SJCRH30 (cell line): ENCODE data around the gene CABP4. TPM values are rescaled to one million over a fixed set of nuclear protein-coding genes. Genes with fewer than 3 reads are reported as not detected.
A peak's percentile ranks its signal among the peaks of the same experiment; 100 is the strongest.
"Not testable (repeated sequence)": the region's sequence is repeated elsewhere in the genome, so short reads cannot be mapped to it uniquely, and the experiment has no call there.

Experiments
- DNase-seq, 2 experiments: peaks; one replicate each; pipeline ENCODE4 v3.0.0-alpha.2; 2015 to 2020
- H3K27ac ChIP-seq: fragments of 250-450 bp; sonication (Bioruptor Pico); 2 replicates; pipeline ENCODE4 v1.5.1; 2020; ENCODE audit warnings: mild to moderate bottlenecking, moderate library complexity
- H3K27me3 ChIP-seq: fragments of 250-450 bp; sonication (Bioruptor Pico); 2 replicates; pipeline ENCODE4 v1.5.1; 2020; ENCODE audit warnings: mild to moderate bottlenecking, moderate library complexity
- H3K36me3 ChIP-seq: fragments of 250-450 bp; sonication (Bioruptor Pico); 2 replicates; pipeline ENCODE4 v1.5.1; 2020; ENCODE audit warnings: mild to moderate bottlenecking, moderate library complexity
- H3K4me1 ChIP-seq: fragments of 250-450 bp; sonication (Bioruptor Pico); 2 replicates; pipeline ENCODE4 v1.5.1; 2020; ENCODE audit warnings: mild to moderate bottlenecking, moderate library complexity
- H3K4me3 ChIP-seq: fragments of 250-450 bp; sonication (Bioruptor Pico); 2 replicates; pipeline ENCODE4 v1.5.1; 2020; ENCODE audit warnings: mild to moderate bottlenecking, moderate library complexity
- H3K9me3 ChIP-seq: fragments of 250-450 bp; sonication (Bioruptor Pico); replicated peaks from 2 replicates; pipeline ENCODE4 v1.5.1; 2020; ENCODE audit warnings: mild to moderate bottlenecking, moderate library complexity
- total RNA-seq: library from RNA; depleted of rRNA; stranded (reverse); fragments of >200 nt; shearing (Covaris generic); gene quantifications from 2 replicates; pipeline ENCODE4 v1.2.3, GENCODE V29; 2014

CABP4 gene
- total RNA-seq, 1 experiment from 2014 or later = 1.2 TPM

DNA sequence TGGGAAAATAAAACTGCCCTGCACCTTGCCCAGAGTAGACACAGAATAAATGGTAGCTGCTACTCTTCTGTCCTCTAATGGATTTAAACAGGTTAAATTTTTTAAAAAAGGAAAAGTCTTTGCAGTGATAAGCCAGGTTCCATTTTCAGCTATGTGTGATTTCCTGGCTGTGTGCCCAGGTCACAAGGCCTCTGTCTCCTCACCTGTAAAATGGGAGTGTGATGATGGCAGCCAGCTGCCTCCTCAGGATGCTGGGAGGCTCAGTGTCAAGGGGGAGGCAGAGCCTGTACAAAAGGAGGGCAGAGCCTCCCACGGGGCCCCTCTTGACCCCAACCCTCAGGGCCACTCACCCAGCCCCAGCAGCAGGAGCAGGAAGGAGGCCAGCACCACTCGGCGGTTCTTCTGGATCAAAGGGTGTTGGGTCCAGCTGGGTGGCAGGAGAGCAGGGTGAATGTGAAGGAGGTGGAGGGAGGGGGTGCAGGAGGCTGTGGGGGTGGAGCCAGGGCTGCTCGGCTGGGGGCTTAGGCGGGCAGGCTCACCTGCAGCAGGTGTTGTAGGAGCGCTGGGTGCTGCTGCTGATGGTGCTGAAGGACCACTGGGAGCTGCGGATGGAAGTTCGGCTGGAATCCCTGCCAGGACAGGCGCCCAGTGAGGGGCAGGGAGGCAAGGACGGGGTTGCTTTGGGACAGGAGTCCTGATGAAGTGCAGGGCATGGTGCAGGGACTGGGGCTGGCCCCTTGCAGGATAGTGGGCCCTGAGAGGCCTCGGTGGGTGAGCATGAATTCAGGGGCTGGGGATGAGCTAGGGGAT is 12.0 kb downstream of the CABP4 start:
- Histone ChIP-seq H3K27me3 (no peaks in the 10 kb centered on the region), H3K4me1 (no peaks in the 10 kb centered on the region), H3K4me3 (no peak overlapping the region), H3K27ac (no peak overlapping the region), H3K9me3 (no peaks in the 10 kb centered on the region), H3K36me3 (no peaks in the 10 kb centered on the region)
- no peak for DNase-seq

DNA sequence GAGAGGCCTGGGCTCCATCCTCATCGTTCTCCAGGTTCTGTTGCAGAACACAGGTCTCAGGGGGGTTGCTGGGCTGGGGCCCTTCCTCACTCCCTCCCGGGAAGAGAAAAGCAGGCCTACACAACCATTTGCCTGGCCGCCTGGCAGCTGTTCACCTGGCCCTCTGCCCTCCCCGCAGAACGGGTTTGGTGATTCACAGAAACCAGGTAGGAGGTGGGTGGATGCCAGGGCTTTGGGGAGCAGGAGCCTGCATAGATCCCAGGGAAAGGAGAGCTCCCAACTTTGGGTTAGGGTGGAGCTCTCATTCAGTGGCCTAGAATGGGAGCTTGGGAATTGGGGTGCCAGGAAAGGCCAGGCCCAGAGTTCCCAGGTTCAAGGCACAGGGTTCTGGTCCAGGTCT is 12.9 kb downstream of the CABP4 start:
- Histone ChIP-seq H3K27me3 (no peaks in the 10 kb centered on the region), H3K9me3 (no peaks in the 10 kb centered on the region), H3K36me3 (no peaks in the 10 kb centered on the region), H3K4me3 (peak overlapping the region; percentile 90), H3K27ac (no peak overlapping the region; the same call in 1 of the 2 replicates), H3K4me1 (no peaks in the 10 kb centered on the region)
- no peak for DNase-seq

DNA sequence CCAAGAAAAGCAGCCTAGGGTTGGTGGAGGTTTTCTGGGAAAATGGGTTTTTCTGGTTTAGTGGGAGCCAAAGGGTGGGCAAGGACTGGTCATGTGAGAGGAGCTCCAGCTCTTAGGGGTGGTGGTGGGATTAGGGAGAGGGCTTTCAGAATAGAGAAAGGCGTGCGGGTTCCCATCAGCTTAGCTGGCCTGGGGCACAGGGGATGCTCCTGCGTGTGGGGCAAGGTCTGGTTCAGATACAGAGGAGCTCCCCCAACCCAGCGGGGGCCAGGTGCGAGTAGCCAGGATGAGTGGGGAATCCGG is 13.3 kb downstream of the CABP4 start:
- H3K9me3 ChIP-seq = no peaks in the 10 kb centered on the region
- H3K4me3 ChIP-seq = peak overlapping the region; percentile 90
- peak overlapping the region; percentile 39; the same call in 1 of the 2 replicates for H3K27ac ChIP-seq
- H3K4me1 ChIP-seq = no peaks in the 10 kb centered on the region
- H3K36me3 ChIP-seq = no peaks in the 10 kb centered on the region
- DNase-seq = peak; percentile 26
- H3K27me3 ChIP-seq = no peaks in the 10 kb centered on the region

DNA sequence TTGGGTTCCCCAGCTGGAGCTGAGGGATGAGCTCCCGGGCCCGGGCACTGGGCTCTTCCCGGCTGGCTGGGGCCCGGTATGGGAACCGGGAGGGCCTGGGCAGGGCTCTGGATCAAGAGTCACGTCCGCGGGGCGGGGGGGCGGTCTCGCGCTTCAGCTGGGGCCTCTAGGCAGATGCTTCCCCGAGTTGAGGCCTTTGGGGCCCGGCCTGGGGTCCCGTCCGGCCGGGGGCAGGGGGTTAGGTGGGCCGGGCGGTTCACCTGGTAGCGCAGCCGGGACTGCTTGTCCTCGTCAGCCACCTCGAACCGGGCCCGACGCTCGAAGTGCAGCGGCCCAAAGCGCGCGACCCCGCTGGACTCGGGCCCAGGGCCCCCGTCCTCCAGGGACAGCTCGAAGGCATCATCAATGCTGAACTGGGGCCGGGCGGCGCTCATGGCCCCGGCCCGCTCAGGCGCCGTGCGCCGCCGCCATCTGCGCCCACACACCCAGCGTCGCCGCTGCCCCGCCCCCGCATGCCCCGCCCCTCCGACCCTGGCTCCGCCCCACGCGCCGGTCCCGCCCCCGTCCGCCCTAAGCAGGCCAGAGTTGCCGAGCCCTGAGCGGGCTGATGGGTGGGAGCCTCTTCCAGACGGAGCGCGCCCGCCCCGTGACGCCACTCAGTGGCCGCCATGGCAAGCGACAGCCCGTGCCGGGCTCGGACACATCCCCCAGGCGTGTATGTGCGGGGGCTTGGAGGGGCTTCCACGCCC is 13.8 kb downstream of the CABP4 start, which contains the start of gene TMEM134:
Gene TMEM134, minus strand, starts transcription at position 493 of the 749 bp plus-strand sequence. Its CDS starts 59 bp downstream, at position 434.
- Histone ChIP-seq H3K9me3 (no peaks in the 10 kb centered on the region), H3K4me1 (no peaks in the 10 kb centered on the region), H3K36me3 (no peaks in the 10 kb centered on the region), H3K4me3 (peak within 1 kb of the TSS; percentile 90), H3K27ac (peak within 1 kb of the TSS; percentile 39; the same call in 1 of the 2 replicates), H3K27me3 (no peaks in the 10 kb centered on the region)
- peak; percentile 90 to 92 for DNase-seq

DNA sequence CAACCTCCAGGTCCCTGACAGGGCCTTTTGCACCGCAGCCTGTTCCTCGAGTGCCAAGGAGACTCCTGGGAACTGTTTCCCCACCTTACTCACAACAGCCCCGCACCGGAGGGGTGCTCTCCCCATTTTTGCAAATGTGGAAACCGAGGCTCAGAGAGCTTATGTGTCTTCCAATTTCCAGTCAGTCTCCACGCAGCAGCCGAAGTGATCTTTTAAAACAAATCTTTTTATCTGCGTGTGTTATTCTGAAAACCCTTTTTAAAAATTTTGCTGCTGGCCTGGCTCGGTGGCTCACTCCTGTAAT is 14.3 kb downstream of the CABP4 start:
- Histone ChIP-seq H3K36me3 (no peaks in the 10 kb centered on the region), H3K9me3 (no peaks in the 10 kb centered on the region)
- no peak for DNase-seq

DNA sequence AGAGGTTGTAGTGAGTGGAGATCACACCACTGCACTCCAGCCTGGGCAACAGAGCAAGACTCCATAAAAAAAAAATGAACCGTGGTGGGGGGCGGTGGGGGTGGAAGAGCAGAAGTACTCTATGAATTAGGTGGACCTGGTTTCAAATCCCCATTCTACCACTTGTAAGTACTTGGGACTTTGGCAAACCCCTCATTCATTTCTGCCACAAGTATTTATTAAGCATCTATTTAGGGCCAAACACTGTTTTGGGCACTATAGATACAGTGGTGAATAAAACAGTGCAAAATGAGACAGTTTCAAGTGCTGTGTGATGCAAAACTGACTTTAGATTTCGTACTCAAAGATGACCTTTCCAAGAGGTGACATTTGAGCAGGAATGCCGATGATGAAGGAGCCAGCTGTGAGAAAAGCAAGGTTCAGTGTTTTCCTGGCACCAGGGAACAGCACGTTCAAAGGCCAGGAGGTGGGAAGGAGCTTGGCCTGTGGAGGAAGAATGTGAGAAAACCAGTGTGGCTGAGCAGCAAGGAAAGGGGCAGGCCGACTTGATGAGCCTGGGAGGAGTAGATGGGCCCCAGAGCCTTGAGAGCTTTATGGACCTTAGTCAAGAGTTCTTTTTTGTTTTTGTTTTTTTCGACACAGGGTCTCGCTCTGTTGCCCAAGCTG is 15.3 kb downstream of the CABP4 start:
- H3K9me3 ChIP-seq = no peaks in the 10 kb centered on the region
- no peak for DNase-seq
- H3K27me3 ChIP-seq = no peaks in the 10 kb centered on the region
- H3K27ac ChIP-seq = no peak overlapping the region
- H3K4me1 ChIP-seq = no peaks in the 10 kb centered on the region
- H3K4me3 ChIP-seq = no peak overlapping the region
- no peaks in the 10 kb centered on the region for H3K36me3 ChIP-seq

More for the DNA sequence above, 14.3 kb downstream of the CABP4 start:
- H3K4me1 ChIP-seq = no peaks in the 10 kb centered on the region
- no peak overlapping the region; the same call in 1 of the 2 replicates for H3K27ac ChIP-seq
- peak overlapping the region; percentile 90 for H3K4me3 ChIP-seq
- H3K27me3 ChIP-seq = no peaks in the 10 kb centered on the region

DNA sequence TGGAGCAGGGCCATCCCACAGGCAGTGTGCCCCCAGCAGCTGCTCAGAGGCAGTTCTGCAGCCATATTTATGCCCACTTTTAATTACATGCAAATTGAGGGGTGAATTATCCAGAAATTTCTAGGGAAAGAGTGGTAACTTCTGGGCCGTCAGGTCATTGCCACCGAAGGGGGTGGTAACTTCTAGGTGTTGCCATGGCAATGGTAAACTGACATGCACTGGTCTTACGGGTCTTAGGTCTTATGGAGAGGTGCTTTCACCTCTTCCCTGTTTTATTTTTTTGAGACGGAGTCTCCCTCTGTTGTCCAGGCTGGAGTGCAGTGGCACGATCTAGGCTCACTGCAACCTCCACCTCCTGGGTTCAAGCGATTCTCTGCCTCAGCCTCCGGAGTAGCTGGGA is 17.7 kb downstream of the CABP4 start:
- no peak for DNase-seq
- Histone ChIP-seq H3K4me3 (no peak overlapping the region), H3K4me1 (no peaks in the 10 kb centered on the region), H3K36me3 (no peaks in the 10 kb centered on the region), H3K27me3 (no peaks in the 10 kb centered on the region), H3K27ac (no peak overlapping the region), H3K9me3 (no peaks in the 10 kb centered on the region)

DNA sequence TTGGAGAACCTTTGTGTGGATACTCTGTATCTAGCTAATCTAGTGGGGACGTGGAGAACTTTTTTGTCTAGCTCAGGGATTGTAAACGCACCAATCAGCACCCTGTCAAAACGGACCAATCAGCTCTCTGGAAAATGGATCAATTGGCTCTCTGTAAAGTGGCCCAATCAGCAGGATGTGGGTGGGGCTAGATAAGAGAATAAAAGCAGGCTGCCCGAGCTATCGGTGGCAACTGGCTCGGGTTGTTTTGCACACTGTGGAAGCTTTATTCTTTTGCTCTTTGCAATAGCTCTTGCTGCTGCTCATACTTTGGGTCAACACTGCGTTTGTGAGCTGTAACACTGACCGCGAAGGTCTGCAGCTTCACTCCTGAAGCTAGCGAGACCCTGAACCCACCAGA is 21.5 kb downstream of the CABP4 start:
- H3K9me3 ChIP-seq, DNase-seq, H3K36me3 ChIP-seq, H3K4me3 ChIP-seq, H3K27me3 ChIP-seq, H3K4me1 ChIP-seq, H3K27ac ChIP-seq: not testable (repeated sequence)

DNA sequence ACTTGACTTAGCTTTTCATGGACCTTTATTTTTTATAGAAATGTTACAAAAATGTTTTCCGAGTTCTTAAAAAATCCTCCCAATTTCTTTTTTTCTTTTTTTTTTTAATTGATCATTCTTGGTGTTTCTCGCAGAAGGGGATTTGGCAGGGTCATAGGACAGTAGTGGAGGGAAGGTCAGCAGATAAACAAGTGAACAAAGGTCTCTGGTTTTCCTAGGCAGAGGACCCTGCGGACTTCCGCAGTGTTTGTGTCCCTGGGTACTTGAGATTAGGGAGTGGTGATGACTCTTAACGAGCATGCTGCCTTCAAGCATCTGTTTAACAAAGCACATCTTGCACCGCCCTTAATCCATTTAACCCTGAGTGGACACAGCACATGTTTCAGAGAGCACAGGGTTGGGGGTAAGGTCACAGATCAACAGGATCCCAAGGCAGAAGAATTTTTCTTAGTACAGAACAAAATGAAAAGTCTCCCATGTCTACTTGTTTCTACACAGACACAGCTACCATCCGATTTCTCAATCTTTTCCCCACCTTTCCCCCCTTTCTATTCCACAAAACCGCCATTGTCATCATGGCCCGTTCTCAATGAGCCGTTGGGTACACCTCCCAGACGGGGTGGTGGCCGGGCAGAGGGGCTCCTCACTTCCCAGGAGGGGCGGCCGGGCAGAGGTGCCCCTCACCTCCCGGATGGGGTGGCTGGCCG is 22.3 kb downstream of the CABP4 start:
- H3K4me1 ChIP-seq, H3K27me3 ChIP-seq, H3K36me3 ChIP-seq, H3K4me3 ChIP-seq, H3K9me3 ChIP-seq, DNase-seq, H3K27ac ChIP-seq: not testable (repeated sequence)

DNA sequence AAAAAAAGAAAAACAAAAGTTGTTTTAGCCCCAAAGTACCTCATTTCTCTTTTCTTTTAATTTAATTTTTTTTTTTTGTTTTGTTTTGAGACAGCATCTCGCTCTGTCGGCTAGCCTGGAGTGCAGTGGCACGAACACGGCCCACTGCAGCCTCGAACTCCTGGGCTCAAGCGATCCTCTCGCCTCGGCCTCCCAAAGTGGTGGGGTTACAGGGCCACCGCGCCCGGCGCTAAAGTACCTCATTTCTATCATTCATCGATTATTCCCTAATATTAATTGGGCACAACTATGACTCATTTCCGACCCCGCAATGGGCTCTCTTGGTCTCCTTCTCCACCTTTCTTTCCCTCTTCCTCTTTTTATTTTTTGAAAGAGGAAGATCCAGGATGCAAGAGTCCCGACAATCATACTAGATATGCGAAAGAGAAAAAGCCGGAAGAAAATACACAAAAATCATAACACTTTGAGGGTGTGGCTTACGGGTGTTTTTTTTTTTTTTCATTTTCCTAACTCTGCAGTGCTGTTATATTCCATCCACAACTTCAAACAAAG is 27.2 kb downstream of the CABP4 start:
- H3K9me3 ChIP-seq = no peaks in the 10 kb centered on the region
- H3K36me3 ChIP-seq = no peaks in the 10 kb centered on the region
- H3K27me3 ChIP-seq = no peaks in the 10 kb centered on the region
- DNase-seq = no peak
- peak overlapping the region; percentile 56 for H3K4me3 ChIP-seq
- no peak overlapping the region; the same call in 1 of the 2 replicates for H3K27ac ChIP-seq
- no peaks in the 10 kb centered on the region for H3K4me1 ChIP-seq

DNA sequence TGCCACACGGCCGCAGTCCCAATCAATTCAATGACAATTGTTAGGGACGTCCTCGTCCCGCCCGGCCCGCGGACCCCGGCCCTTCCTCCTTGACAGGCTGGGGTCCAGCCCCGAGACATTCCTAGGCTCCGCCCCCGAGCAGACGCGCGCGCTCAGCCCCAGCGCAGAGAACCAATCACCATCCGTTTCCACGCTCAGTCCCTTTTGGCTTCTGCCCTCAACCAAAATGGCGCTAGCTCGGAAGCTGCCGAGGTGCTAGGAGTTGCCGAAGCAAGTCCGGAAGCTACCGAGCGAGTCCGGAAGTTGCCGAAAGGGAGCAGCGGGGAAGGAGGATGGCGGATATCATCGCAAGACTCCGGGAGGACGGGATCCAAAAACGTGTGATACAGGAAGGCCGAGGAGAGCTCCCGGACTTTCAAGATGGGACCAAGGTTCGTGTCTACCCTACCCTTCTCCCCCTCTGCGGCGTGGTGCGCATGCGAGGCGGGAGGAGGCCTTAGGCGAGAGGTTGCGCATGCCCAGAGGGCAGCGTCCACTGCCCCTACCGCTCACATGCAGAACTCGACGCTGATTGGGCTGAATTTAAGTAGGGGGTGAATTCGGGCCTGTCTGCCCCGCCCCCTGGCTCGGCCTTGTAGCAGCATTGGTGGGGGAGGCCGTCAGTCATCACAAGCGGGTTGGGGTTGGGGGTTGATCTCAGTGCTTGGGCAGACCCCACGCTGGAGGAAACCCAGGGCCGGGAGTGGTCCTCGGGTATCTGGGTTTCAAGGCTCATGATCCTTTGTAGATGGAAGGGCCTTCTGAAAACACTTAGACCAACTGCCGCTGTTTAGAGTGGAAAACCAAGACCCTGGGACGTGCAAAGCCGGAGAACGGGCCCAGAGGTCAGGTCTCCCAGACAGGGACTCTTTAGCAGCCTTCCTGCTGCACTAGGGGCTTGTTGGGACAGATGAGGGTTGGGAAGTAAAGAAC is 28.0 kb downstream of the CABP4 start, which contains the start of gene AIP:
Gene AIP, plus strand, starts transcription at position 200 of the 972 bp plus-strand sequence. Its CDS starts 133 bp downstream, at position 333.
- H3K9me3 ChIP-seq = no peaks in the 10 kb centered on the region
- H3K27me3 ChIP-seq = no peaks in the 10 kb centered on the region
- peak within 1 kb of the TSS; percentile 56 for H3K4me3 ChIP-seq
- DNase-seq = peak; percentile 97 to 98
- no peaks in the 10 kb centered on the region for H3K36me3 ChIP-seq
- H3K4me1 ChIP-seq = no peaks in the 10 kb centered on the region
- H3K27ac ChIP-seq = peak within 1 kb of the TSS; percentile 45

DNA sequence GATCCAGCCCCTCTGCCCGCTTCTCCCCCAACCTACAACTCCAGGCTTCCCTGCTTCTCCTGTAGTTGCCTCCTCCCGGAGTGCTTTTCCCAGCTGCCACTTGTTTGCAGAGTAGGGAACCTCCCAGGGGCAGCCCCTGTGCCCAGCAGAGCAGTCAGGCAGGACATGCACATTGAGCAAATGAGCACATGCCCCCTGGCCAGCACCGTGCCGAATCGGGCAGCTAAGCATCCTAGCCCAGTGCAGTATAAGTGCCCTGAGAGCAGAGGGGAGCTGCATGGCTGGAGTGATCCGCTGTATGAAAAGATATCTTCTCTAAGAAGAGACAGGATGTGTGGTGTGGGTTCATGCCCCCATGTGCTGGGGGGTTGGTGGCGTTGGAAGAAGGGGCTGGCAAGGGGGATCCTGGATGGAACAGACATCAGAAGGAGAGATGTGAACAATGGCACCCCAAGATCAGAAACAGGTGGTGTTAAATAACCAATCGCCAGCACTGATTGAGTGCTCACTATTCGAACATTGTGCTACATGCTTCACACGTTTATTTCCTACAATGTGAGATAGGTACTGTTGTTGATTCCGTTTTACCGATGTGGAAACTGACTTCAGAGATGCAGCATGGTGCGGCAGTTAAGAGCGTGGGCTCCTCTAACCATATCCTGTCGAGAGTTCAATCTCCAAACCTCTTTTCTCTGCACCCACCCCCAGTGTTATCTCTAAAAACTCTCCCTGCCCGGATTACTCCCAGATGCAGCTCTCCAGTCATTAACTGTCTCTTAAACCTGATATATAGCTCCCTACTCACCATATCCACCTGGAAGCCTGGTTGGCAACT is 28.9 kb downstream of the CABP4 start:
- Histone ChIP-seq H3K4me3 (no peak overlapping the region), H3K27me3 (no peaks in the 10 kb centered on the region), H3K4me1 (no peaks in the 10 kb centered on the region), H3K36me3 (no peaks in the 10 kb centered on the region), H3K27ac (no peak overlapping the region), H3K9me3 (no peaks in the 10 kb centered on the region)
- DNase-seq = no peak

DNA sequence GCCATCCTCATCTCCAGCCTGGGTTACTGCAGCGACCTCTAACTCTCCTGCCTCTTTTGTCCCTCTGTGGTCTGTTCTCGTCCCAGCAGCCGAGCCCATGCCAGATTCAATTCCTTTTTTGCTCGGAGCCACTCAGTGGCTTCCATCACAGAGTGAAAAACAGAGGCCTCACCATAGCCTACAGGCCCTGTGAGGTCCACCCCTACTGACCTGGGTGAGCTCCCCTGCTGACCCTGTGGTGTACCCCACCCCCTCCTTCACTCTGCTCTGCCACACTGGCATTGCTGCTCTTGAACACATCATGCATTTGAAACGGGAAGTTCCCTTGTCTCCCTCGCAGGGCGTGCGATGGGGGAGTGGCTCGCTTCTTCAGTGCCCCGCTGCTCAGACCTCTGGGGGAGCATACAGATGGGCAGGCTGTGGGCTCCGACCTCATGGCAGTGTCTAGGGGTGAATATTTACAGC is 29.7 kb downstream of the CABP4 start:
- Histone ChIP-seq H3K27me3 (no peaks in the 10 kb centered on the region), H3K27ac (no peak overlapping the region), H3K4me1 (no peaks in the 10 kb centered on the region), H3K9me3 (no peaks in the 10 kb centered on the region), H3K4me3 (no peak overlapping the region), H3K36me3 (no peaks in the 10 kb centered on the region)
- DNase-seq = no peak
